ENCODE data around the gene PAM. TPM values are rescaled to one million over a fixed set of nuclear protein-coding genes. Genes with fewer than 3 reads are reported as not detected.
"Not testable (repeated sequence)": the region's sequence is repeated elsewhere in the genome, so short reads cannot be mapped to it uniquely, and the experiment has no call there.

Gene PAM
- total RNA-seq, 4 donors from 2014 or later: 37.8 to 144 (median 92.7) TPM

DNA sequence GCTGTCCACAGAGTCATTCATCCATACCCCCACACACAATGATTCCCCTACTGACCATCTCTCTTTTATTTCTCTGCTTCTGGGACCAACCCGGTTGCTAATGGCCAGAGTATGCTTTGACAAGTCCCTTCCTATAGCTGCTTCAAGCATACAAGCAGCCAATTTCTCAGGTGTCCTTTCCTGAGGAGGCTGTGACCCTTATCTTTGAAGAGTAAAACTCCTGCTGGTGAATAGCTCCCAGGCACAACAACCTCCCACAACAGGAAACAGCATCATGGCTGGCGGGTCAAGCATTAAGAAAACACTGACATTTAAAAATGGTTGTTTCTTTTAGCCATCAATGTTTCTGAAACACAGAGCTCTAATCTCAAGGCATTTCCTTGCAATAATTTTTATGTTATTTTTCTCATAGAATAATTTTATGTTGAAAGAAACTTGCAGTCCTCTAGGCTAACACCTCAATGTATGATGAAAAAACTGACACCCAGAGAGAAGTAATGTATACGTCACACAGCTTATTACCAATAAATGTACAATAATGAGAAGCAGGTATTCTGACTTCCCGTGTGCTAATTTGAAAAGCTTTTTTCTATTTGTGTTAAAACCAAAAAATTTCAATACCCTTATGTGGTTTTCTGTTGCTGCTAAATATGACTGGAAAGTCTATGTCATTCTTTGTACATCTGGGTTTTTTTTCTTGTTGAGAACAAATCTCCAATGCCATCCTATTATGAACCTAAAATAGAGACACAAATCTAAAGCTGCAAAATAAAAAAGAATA, 7.5 kb upstream of the PAM start:
- TF ChIP-seq POLR2A (IDR thresholded peaks at IDR 0.05): no peak
- TF ChIP-seq, protein P1, sequence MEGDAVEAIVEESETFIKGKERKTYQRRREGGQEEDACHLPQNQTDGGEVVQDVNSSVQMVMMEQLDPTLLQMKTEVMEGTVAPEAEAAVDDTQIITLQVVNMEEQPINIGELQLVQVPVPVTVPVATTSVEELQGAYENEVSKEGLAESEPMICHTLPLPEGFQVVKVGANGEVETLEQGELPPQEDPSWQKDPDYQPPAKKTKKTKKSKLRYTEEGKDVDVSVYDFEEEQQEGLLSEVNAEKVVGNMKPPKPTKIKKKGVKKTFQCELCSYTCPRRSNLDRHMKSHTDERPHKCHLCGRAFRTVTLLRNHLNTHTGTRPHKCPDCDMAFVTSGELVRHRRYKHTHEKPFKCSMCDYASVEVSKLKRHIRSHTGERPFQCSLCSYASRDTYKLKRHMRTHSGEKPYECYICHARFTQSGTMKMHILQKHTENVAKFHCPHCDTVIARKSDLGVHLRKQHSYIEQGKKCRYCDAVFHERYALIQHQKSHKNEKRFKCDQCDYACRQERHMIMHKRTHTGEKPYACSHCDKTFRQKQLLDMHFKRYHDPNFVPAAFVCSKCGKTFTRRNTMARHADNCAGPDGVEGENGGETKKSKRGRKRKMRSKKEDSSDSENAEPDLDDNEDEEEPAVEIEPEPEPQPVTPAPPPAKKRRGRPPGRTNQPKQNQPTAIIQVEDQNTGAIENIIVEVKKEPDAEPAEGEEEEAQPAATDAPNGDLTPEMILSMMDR (IDR thresholded peaks at IDR 0.05): no peak
- no peak overlapping the region for H3K4me3 ChIP-seq (ENCODE audit: low read depth, poor library complexity, severe bottlenecking)
- intact Hi-C loops (cut with DNase I; ENCODE audit: low total_unique reads): no loop called here
- 66 to 81% methylated on average over 4 of the region's 4 CpGs for WGBS, 2 donors
- no peak for DNase-seq (ENCODE audit: low spot score in 2 of 2)

DNA sequence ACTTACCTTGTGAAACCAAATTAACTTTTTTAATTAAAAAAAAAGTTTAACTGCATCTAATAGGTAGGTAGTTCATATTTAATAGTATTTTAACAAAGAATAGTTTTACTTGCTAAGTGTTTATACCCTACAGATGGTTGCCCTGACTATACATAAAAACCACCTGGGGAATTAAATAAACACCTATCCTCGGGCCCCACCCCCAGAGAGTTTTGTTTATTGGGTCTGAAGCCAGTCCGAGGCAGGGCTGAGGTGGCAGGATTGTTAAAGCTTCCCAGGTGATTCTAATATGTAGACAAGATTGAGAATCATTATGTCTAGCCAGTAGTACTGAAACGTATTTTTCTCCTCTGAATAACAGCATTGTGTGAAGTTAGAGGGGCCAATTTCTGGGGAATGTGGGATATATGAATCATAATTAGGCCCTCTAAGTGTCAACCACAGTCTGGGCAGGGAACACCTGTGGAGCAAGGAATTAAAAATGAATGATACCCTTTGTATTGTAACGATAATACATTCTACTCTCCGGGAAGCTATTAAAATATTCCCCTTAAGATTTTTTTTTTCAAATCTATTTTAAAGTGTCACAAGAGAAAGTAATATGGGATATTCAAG, 5.6 kb upstream of the PAM start:
- WGBS, 2 donors: 63 to 69% methylated on average over 5 of the region's 5 CpGs
- DNase-seq (ENCODE audit: low spot score in 2 of 2): no peak
- TF ChIP-seq POLR2A (IDR thresholded peaks at IDR 0.05): no peak
- TF ChIP-seq, protein P1 (IDR thresholded peaks at IDR 0.05): no peak
- H3K4me3 ChIP-seq (ENCODE audit: low read depth, poor library complexity, severe bottlenecking): no peak overlapping the region
- intact Hi-C loops (cut with DNase I; ENCODE audit: low total_unique reads): no loop called here

DNA sequence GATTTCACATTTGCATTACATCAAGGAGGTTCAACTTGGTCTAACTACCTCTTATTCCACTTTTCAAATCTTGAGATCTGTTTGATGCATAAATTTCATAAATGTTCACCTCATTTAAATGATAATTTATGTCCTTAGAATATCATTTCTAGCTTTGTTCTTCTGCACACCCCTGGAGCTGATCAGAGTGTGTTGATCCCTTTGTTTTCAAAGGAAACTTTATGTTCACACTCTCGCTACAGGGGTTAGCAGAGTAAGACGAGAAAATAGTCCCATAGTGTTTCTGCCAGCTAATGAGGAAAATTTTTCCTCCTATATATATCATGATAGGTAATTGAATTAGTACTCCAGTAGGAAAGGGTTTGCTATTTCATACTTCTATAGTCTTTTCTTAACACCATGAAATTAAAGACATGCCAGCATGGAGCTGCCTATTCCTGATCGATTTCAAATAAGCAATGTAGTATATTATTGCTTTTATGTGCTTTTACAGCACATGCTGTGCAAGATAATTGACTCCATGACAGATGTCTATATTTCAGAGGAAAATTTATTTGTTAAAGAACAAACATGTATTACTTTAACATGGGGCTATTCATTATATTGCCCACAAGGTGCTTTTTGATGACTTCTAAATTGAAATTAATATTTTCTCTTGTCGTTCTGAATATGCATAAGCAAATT, 4.8 kb upstream of the PAM start:
- TF ChIP-seq POLR2A (IDR thresholded peaks at IDR 0.05): no peak
- TF ChIP-seq, protein P1 (IDR thresholded peaks at IDR 0.05): no peak
- intact Hi-C loops (cut with DNase I; ENCODE audit: low total_unique reads): no loop called here
- WGBS, 2 donors: 76 to 83% methylated on average over 4 of the region's 4 CpGs
- no peak overlapping the region for H3K4me3 ChIP-seq (ENCODE audit: low read depth, poor library complexity, severe bottlenecking)
- no peak for DNase-seq (ENCODE audit: low spot score in 2 of 2)

DNA sequence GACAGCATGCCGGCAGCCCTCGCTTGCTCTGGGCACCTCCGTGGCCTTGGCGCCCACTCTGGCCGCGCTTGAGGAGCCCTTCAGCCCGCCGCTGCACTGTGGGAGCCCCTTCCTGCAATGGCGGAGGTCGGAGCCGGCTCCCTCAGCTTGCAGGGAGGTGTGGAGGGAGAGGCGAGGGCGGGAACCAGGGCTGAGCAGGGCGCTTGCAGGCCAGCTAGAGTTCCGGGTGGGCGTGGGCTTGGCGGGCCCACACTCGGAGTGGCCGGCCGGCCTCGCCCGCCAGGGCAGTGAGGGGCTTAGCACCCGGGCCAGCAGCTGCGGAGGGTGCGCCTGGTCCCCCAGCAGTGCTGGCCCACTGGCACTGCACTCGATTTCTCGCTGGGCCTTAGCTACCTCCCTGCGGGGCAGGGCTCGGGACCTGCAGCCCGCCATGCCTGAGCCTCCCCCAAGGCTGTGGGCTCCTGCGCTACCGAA, 3.2 kb upstream of the PAM start:
- H3K4me3 ChIP-seq (ENCODE audit: low read depth, poor library complexity, severe bottlenecking); intact Hi-C loops (cut with DNase I; ENCODE audit: low total_unique reads); DNase-seq (ENCODE audit: low spot score in 2 of 2): not testable (repeated sequence)
- WGBS, 2 donors: 89 to 93% methylated on average over 15 to 23 of the region's 32 CpGs

DNA sequence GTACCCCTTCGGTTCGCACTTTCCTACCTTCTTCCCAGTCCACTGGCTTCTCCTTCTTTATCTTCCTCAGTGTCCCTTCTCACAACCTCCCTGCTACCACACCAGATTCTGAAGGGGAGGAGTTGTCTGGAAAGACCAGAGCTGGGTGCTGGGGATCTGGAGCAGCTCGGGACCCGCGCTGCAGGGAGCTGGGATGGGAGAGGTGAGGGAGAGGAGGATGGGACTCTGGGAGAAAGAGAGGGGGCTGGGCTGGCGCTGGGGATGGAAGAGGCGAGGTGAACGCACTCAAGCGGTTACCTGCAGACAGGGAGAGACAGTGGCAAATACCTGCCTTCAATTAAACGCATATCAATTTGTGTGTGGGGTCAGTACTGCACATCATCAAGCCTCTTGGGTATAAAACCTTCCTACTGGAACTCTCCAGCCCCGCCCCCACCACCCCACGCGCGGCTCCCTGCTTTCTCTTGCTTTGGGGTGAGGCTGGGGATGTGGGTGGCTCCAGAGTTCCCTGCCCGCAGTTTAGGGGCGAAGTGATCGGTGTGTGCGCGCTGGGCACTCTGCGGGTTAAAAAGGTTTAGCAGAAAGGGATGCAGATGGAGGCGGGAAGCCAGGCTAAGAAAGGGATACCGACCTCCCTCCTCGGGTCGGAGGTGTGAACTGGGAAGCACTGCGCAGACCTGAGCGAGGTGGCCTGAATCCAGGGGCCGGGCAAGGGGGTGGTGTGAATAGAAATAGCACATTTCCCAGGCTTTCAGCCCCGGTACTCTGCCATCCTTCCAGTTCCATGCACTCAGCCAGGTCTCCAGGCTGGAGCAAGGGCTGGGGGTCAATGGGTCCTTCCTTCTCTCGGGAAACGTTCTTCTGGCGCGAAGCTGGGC, 977 bp upstream of the PAM start:
- H3K4me3 ChIP-seq (ENCODE audit: low read depth, poor library complexity, severe bottlenecking): peak overlapping the region; percentile 77
- intact Hi-C loops (cut with DNase I; ENCODE audit: low total_unique reads): no loop called here
- TF ChIP-seq, protein P1 (IDR thresholded peaks at IDR 0.05): no peak
- no peak for TF ChIP-seq POLR2A (IDR thresholded peaks at IDR 0.05)
- DNase-seq (ENCODE audit: low spot score in 2 of 2): no peak
- WGBS, 2 donors: 15 to 16% methylated on average over 29 to 32 of the region's 32 CpGs
